Spleen (tissue), 11 donors: ENCODE measurements around the gene MUCL1. TPM values are rescaled to one million over a fixed set of nuclear protein-coding genes. Genes with fewer than 3 reads are reported as not detected.

Source experiments
- DNase-seq: peaks from one replicate; pipeline ENCODE4 v3.0.0-alpha.2; 2020
- H3K27ac ChIP-seq, 8 donors: fragments of 200-600 bp; sonication (generic) in 7 of 8; 1 replicate in 4 of 8; 2 replicates in 4 of 8; pipeline versions ENCODE4 v1.5.0 to v1.8.0; 2016 to 2021; ENCODE audit warnings: inconsistent platforms in 4 of 8, mild to moderate bottlenecking in 4 of 8, moderate library complexity in 1 of 8
- H3K27me3 ChIP-seq, 7 donors: fragments of 200-600 bp; sonication (generic) in 6 of 7; replicated peaks in 1 of 7; 1 replicate in 4 of 7; 2 replicates in 3 of 7; pipeline versions ENCODE4 v1.5.0 to v1.8.0; 2016 to 2021; ENCODE audit warnings: inconsistent platforms in 3 of 7, mild to moderate bottlenecking in 1 of 7
- H3K36me3 ChIP-seq, 6 donors: fragments of 200-600 bp; sonication (generic) in 5 of 6; 1 replicate in 4 of 6; 2 replicates in 2 of 6; pipeline versions ENCODE4 v1.5.0 to v1.8.0; 2016 to 2021; ENCODE audit warnings: inconsistent platforms in 2 of 6
- H3K4me1 ChIP-seq, 6 donors: fragments of 200-600 bp; sonication (generic) in 5 of 6; 1 replicate in 3 of 6; 2 replicates in 3 of 6; pipeline versions ENCODE4 v1.5.0 to v1.8.0; 2016 to 2021; ENCODE audit warnings: inconsistent platforms in 3 of 6
- H3K4me3 ChIP-seq, 8 donors: fragments of 200-600 bp; sonication (generic) in 7 of 8; 1 replicate in 4 of 8; 2 replicates in 4 of 8; pipeline versions ENCODE4 v1.5.0 to v1.8.0; 2016 to 2021; ENCODE audit warnings: inconsistent platforms in 4 of 8, mild to moderate bottlenecking in 4 of 8, moderate library complexity in 2 of 8
- H3K9me3 ChIP-seq, 8 donors: fragments of 200-600 bp; sonication (generic) in 7 of 8; 1 replicate in 4 of 8; 2 replicates in 4 of 8; pipeline versions ENCODE4 v1.5.0 to v1.8.0; 2016 to 2021; ENCODE audit warnings: inconsistent platforms in 4 of 8
- CTCF ChIP-seq, 11 experiments: fragments of 200-600 bp in 7 of 11; fragments of 450-650 bp in 4 of 11; sonication (generic) in 4 of 11; IDR thresholded peaks in 8 of 11; conservative IDR thresholded peaks in 3 of 11; 1 replicate in 7 of 11; 2 replicates in 4 of 11; pipeline versions ENCODE4 v1.4.0 to v1.8.0; 2016 to 2021; ENCODE audit warnings: antibody characterized with exemption in 11 of 11, inconsistent platforms in 4 of 11, mild to moderate bottlenecking in 1 of 11
- POLR2A ChIP-seq, 3 donors: fragments of 450-650 bp; IDR thresholded peaks; one replicate each; pipeline ENCODE4 v1.5.1; 2017; ENCODE audit warnings: antibody characterized with exemption in 3 of 3, mild to moderate bottlenecking in 1 of 3
- POLR2AphosphoS5 ChIP-seq, 3 donors: sonication (generic); formaldehyde crosslinking; IDR thresholded peaks; one replicate each; pipeline ENCODE4 v1.5.1; 2017; ENCODE audit warnings: antibody characterized with exemption in 3 of 3
- WGBS, 5 donors: extraction: QIAGEN DNeasy Blood & Tissue Kit in 3 of 5; methylation state at CpG; one replicate each; pipeline versions ENCODE4 v1.1.5 to v1.1.7; 2013 to 2018; 5-methylcytosine and 5-hydroxymethylcytosine counted together
- intact Hi-C: fragments of 100-400 bp; cut with DNase I; formaldehyde crosslinking; loops from one replicate; pipeline ENCODE4 v1.15.0; 2023; ENCODE audit warnings: low total_unique reads
- polyA plus RNA-seq, 3 donors: library from polyadenylated mRNA; stranded (reverse); fragments of 200-250 nt; gene quantifications; one replicate each; pipeline ENCODE4 v1.2.1, GENCODE V29; 2013
- total RNA-seq, 7 donors: library from RNA; depleted of rRNA in 3 of 7; stranded (reverse); fragments of >200 nt in 3 of 7; fragmentation: NEBNext Ultra II Directional in 4 of 7; extraction: Animal tissue kit (Norgen Biotek cat#: 25700) in 4 of 7; gene quantifications; one replicate each; pipeline versions ENCODE4 v1.1.0 to v1.2.1, GENCODE V29; 2016 to 2021
- donor health status: healthy with polysubstance abuse.
- donor health status: DM: no; HTN: no; CAD: no; lungs with moderate emphysema.
- donor health status: DM: no; HTN: no; CAD: no.
- donor health status: Bipolar disorder and iron deficiency.
- donor health status: healthy.
- donor health status: DM: no; HTN: no; CAD: no.
- donor health status: DM: yes; HTN: yes; CAD: no.

The MUCL1 gene
- total and polyA plus RNA-seq, 10 donors = not detected

- no peaks in the 10 kb centered on the region for H3K9me3 ChIP-seq
These were observed 11.5 kb downstream of the MUCL1 start for GRCh38 chr12:54865683-54866324.

GRCh38 chr12:54868690-54869089 lies 14.4 kb downstream of the MUCL1 start:
- no peaks in the 10 kb centered on the region for H3K36me3 ChIP-seq
- no peaks in the 10 kb centered on the region for H3K9me3 ChIP-seq
- H3K4me3 ChIP-seq = no peak overlapping the region
- intact Hi-C loops = no loop called here
- peaks cover 0 to 9% (median 0%) of the 10 kb centered on the region in 7 donors for H3K27me3 ChIP-seq
- H3K27ac ChIP-seq = no peak overlapping the region
- no peak for TF ChIP-seq CTCF (IDR thresholded peaks at IDR 0.05 in 8 of 11, conservative IDR thresholded peaks at IDR 0.05 in 3 of 11)
- TF ChIP-seq POLR2AphosphoS5 (IDR thresholded peaks at IDR 0.05) = no peak
- TF ChIP-seq POLR2A (IDR thresholded peaks at IDR 0.05) = no peak
- DNase-seq = no peak
- WGBS, 5 donors = 57 to 75% (median 68%) methylated on average over 2 of the region's 2 CpGs
- H3K4me1 ChIP-seq = no peaks in the 10 kb centered on the region

More at GRCh38 chr12:54865683-54866324, 11.5 kb downstream of the MUCL1 start:
- Histone ChIP-seq H3K36me3 (no peaks in the 10 kb centered on the region), H3K27ac (no peak overlapping the region), H3K27me3 (peaks cover 0 to under 1% (median 0%) of the 10 kb centered on the region in 7 donors), H3K4me3 (no peak overlapping the region), H3K4me1 (no peaks in the 10 kb centered on the region)
- TF ChIP-seq POLR2A (IDR thresholded peaks at IDR 0.05) = no peak
- no peak for DNase-seq
- intact Hi-C loops = no loop called here
- 78 to 87% (median 85%) methylated on average over 4 of the region's 4 CpGs for WGBS, 5 donors

GRCh38 chr12:54870048-54870447 lies 15.7 kb downstream of the MUCL1 start:
- H3K4me1 ChIP-seq = no peaks in the 10 kb centered on the region
- H3K27me3 ChIP-seq = peaks cover 0 to 9% (median 0%) of the 10 kb centered on the region in 7 donors
- intact Hi-C loops = no loop called here
- WGBS, 5 donors = 83 to 94% (median 91%) methylated on average over 1 of the region's 1 CpG
- TF ChIP-seq POLR2A (IDR thresholded peaks at IDR 0.05) (no peak), CTCF (IDR thresholded peaks at IDR 0.05 in 8 of 11, conservative IDR thresholded peaks at IDR 0.05 in 3 of 11) (no peak), POLR2AphosphoS5 (IDR thresholded peaks at IDR 0.05) (no peak)
- DNase-seq = no peak
- H3K27ac ChIP-seq = no peak overlapping the region
- H3K4me3 ChIP-seq = no peak overlapping the region
- H3K36me3 ChIP-seq = no peaks in the 10 kb centered on the region
- no peaks in the 10 kb centered on the region for H3K9me3 ChIP-seq

GRCh38 chr12:54870617-54871016 lies 16.3 kb downstream of the MUCL1 start:
- WGBS, 5 donors = 84 to 95% (median 89%) methylated on average over 5 of the region's 5 CpGs
- H3K27ac ChIP-seq = no peak overlapping the region
- intact Hi-C loops = no loop called here
- no peak for DNase-seq
- peaks cover 0 to 9% (median 0%) of the 10 kb centered on the region in 7 donors for H3K27me3 ChIP-seq
- no peaks in the 10 kb centered on the region for H3K36me3 ChIP-seq
- H3K4me1 ChIP-seq = no peaks in the 10 kb centered on the region
- TF ChIP-seq POLR2A (IDR thresholded peaks at IDR 0.05) (no peak), CTCF (IDR thresholded peaks at IDR 0.05 in 8 of 11, conservative IDR thresholded peaks at IDR 0.05 in 3 of 11) (no peak), POLR2AphosphoS5 (IDR thresholded peaks at IDR 0.05) (no peak)
- no peaks in the 10 kb centered on the region for H3K9me3 ChIP-seq
- H3K4me3 ChIP-seq = no peak overlapping the region
